ENCODE measurements around the gene FRK.

Gene FRK

GRCh38 chr6:115885636-115886366 lies 174.9 kb downstream of the FRK start:
- DNase-seq (ENCODE audit: low spot score): no peak

GRCh38 chr6:115882771-115883170 lies 177.9 kb downstream of the FRK start:
- no peak for DNase-seq (ENCODE audit: low spot score)

DNA sequence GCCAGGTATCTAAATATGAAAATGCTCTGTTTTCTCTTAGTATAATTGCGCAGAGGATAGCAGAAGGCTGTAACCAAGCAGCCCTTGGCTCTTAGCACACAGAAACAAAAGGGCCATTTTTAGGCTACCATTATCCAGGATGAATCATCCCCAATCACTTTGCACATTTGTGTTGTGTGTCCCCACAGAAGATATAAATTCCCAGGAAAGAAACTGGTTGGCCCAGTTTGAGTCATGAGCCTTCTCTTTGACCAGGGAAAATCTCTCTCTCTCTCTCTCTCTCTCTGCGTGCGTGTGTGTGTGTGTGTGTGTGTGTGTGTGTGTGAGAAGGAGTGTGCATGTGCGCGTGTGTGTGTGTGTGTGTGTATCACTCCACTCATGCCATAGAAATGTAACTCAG lies 178.5 kb downstream of the FRK start:
- DNase-seq (ENCODE audit: low spot score): no peak

All from AG08396 (cell line).